A549 (cell line): ENCODE results near the gene SLC28A1.

Source experiments
- ESRRA ChIP-seq: fragments of 150-350 bp; IDR thresholded peaks from 2 replicates; pipeline ENCODE4 v1.6.1; 2014; ENCODE audit warnings: mild to moderate bottlenecking, low read length, borderline replicate concordance
- MYC ChIP-seq: IDR thresholded peaks from 2 replicates; pipeline ENCODE4 v1.6.1; 2012; ENCODE audit warnings: mild to moderate bottlenecking, inconsistent platforms, low read length, improper control_type of control experiment, borderline replicate concordance
- NFE2L2 ChIP-seq: fragments of 150-350 bp; conservative IDR thresholded peaks from 2 replicates; pipeline ENCODE4 v1.6.1; 2014; ENCODE audit warnings: low read length
- RCOR1 ChIP-seq: fragments of 150-350 bp; IDR thresholded peaks from 2 replicates; pipeline ENCODE4 v1.6.1; 2014; ENCODE audit warnings: antibody characterized with exemption, low read length, low read depth
- RFX5 ChIP-seq: fragments of 450-650 bp; IDR thresholded peaks from 2 replicates; pipeline ENCODE4 v1.7.1; 2014; ENCODE audit warnings: antibody characterized with exemption, mild to moderate bottlenecking, moderate library complexity
- SREBF2 ChIP-seq: fragments of 450-650 bp; IDR thresholded peaks from 2 replicates; pipeline ENCODE4 v1.6.1; 2014; ENCODE audit warnings: mild to moderate bottlenecking, moderate library complexity
- ZSCAN20 ChIP-seq: fragments of 250-450 bp; sonication (Bioruptor Pico); IDR thresholded peaks from 2 replicates; pipeline ENCODE4 v1.8.0; 2022; ENCODE audit warnings: mild to moderate bottlenecking, moderate library complexity
- TF ChIP-seq, protein P1 (sequence below): fragments of >200 bp; sonication (Bioruptor Twin); formaldehyde crosslinking; IDR thresholded peaks from 3 replicates; pipeline ENCODE4 v1.5.1; 2016
- TF ChIP-seq, protein P2 (sequence below): fragments of 250-450 bp; sonication (Bioruptor Pico); IDR thresholded peaks from 2 replicates; pipeline ENCODE4 v1.5.0; 2021; ENCODE audit warnings: mild to moderate bottlenecking, moderate library complexity, borderline replicate concordance
- TF ChIP-seq, protein P3 (sequence below): IDR thresholded peaks from 2 replicates; pipeline ENCODE4 v1.6.1; 2012
- TF ChIP-seq, protein P4 (sequence below): fragments of 200-600 bp; sonication (generic); IDR thresholded peaks from 2 replicates; pipeline ENCODE4 v1.6.1; 2016; ENCODE audit warnings: antibody characterized with exemption, mild to moderate bottlenecking, moderate library complexity
- TF ChIP-seq, protein P5 (sequence below): fragments of >200 bp; sonication (Bioruptor Twin); formaldehyde crosslinking; IDR thresholded peaks from 3 replicates; pipeline ENCODE4 v1.6.1; 2016

DNA sequence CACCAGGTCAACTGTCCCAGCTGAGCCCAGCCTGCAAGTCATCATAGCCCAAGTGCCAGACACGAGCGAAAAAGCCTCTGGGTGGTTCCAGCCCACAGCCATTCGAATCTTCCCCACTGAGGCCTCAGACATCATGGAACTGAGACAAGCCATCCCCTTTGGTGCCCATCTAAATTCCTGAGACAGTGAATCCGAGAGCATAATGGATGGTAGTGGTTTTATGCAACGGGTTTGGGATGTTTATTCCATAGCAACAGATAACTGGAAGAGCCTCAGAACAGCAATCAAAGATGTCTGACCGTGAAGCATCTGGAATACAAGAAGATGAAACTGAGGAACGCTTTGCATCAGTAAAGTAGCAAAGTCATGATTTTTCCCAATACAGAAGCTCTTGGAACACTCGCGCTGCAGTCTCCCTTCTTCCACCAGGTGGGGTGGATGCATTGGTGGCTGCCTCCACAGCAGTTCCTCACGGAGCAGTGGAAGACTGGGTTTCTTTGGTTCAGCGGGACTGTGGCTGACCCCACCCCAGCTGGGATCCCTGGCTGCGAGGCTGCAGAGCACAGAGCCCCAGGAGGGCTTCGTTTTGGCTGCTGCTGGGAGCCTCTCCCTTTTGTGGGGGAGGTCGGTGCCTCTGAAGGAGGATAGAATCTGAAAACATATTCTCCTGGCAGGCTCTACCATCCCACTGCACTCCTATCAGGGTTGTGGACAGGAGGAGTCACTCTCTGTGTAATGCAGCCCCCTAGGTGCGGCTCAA lies 70.8 kb downstream of the SLC28A1 start:
- TF ChIP-seq RCOR1 (no peak), ESRRA (no peak), NFE2L2 (peak; percentile 64; the same call in 1 of the 2 replicates), RFX5 (no peak), ZSCAN20 (CRISPR knock-in tag) (no peak), SREBF2 (no peak), MYC (no peak)
- TF ChIP-seq, protein P1, sequence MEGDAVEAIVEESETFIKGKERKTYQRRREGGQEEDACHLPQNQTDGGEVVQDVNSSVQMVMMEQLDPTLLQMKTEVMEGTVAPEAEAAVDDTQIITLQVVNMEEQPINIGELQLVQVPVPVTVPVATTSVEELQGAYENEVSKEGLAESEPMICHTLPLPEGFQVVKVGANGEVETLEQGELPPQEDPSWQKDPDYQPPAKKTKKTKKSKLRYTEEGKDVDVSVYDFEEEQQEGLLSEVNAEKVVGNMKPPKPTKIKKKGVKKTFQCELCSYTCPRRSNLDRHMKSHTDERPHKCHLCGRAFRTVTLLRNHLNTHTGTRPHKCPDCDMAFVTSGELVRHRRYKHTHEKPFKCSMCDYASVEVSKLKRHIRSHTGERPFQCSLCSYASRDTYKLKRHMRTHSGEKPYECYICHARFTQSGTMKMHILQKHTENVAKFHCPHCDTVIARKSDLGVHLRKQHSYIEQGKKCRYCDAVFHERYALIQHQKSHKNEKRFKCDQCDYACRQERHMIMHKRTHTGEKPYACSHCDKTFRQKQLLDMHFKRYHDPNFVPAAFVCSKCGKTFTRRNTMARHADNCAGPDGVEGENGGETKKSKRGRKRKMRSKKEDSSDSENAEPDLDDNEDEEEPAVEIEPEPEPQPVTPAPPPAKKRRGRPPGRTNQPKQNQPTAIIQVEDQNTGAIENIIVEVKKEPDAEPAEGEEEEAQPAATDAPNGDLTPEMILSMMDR = peak; percentile 90
- TF ChIP-seq, protein P2, sequence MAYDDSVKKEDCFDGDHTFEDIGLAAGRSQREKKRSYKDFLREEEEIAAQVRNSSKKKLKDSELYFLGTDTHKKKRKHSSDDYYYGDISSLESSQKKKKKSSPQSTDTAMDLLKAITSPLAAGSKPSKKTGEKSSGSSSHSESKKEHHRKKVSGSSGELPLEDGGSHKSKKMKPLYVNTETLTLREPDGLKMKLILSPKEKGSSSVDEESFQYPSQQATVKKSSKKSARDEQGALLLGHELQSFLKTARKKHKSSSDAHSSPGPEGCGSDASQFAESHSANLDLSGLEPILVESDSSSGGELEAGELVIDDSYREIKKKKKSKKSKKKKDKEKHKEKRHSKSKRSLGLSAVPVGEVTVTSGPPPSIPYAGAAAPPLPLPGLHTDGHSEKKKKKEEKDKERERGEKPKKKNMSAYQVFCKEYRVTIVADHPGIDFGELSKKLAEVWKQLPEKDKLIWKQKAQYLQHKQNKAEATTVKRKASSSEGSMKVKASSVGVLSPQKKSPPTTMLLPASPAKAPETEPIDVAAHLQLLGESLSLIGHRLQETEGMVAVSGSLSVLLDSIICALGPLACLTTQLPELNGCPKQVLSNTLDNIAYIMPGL = 0 out of 2 replicates have a peak, but pooled peaks have one; percentile 33
- TF ChIP-seq, protein P3, sequence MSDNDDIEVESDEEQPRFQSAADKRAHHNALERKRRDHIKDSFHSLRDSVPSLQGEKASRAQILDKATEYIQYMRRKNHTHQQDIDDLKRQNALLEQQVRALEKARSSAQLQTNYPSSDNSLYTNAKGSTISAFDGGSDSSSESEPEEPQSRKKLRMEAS = peak; percentile 58
- TF ChIP-seq, protein P4, sequence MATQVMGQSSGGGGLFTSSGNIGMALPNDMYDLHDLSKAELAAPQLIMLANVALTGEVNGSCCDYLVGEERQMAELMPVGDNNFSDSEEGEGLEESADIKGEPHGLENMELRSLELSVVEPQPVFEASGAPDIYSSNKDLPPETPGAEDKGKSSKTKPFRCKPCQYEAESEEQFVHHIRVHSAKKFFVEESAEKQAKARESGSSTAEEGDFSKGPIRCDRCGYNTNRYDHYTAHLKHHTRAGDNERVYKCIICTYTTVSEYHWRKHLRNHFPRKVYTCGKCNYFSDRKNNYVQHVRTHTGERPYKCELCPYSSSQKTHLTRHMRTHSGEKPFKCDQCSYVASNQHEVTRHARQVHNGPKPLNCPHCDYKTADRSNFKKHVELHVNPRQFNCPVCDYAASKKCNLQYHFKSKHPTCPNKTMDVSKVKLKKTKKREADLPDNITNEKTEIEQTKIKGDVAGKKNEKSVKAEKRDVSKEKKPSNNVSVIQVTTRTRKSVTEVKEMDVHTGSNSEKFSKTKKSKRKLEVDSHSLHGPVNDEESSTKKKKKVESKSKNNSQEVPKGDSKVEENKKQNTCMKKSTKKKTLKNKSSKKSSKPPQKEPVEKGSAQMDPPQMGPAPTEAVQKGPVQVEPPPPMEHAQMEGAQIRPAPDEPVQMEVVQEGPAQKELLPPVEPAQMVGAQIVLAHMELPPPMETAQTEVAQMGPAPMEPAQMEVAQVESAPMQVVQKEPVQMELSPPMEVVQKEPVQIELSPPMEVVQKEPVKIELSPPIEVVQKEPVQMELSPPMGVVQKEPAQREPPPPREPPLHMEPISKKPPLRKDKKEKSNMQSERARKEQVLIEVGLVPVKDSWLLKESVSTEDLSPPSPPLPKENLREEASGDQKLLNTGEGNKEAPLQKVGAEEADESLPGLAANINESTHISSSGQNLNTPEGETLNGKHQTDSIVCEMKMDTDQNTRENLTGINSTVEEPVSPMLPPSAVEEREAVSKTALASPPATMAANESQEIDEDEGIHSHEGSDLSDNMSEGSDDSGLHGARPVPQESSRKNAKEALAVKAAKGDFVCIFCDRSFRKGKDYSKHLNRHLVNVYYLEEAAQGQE = no peak
- TF ChIP-seq, protein P5, sequence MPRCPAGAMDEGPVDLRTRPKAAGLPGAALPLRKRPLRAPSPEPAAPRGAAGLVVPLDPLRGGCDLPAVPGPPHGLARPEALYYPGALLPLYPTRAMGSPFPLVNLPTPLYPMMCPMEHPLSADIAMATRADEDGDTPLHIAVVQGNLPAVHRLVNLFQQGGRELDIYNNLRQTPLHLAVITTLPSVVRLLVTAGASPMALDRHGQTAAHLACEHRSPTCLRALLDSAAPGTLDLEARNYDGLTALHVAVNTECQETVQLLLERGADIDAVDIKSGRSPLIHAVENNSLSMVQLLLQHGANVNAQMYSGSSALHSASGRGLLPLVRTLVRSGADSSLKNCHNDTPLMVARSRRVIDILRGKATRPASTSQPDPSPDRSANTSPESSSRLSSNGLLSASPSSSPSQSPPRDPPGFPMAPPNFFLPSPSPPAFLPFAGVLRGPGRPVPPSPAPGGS = no peak
